ENCODE data around the gene SPAG4. TPM values are rescaled to one million over a fixed set of nuclear protein-coding genes. Genes with fewer than 3 reads are reported as not detected.

The SPAG4 gene
- total and polyA plus RNA-seq, 2 donors (not counting 1 experiment from before 2014, with no cell fraction given), result 3.7 to 4.7 TPM

GRCh38 chr20:35630636-35631035 is 15.0 kb downstream of the SPAG4 start:
- H3K27me3 Mint-ChIP-seq, result no peaks in the 10 kb centered on the region
- no peak for DNase-seq
- ATAC-seq (ENCODE audit: low read depth), result no peak
- H3K36me3 ChIP-seq (replicated peaks in 1 of 2; ENCODE audit: control extremely low read depth in 1 of 2, control insufficient read depth in 1 of 2, extremely low read depth in 1 of 2, insufficient read depth in 2 of 2, low read length in 1 of 2), result peaks cover 10 to 63% of the 10 kb centered on the region in 2 experiments
- H4K20me1 ChIP-seq (ENCODE audit: control insufficient read depth, insufficient read depth, low read length, poor library complexity, severe bottlenecking), result peaks cover 40% of the 10 kb centered on the region
- ChIA-PET CTCF (interaction anchor here (1.1 to 3.7 kb wide), 2 partner anchors 11 to 167 kb away, joined by 3 to 19 read pairs; no protein-coding TSS in a partner anchor), POLR2A (interaction anchor here (1.0 kb wide), 1 partner anchor 62 kb away, joined by 3 read pairs; no protein-coding TSS in a partner anchor)
- peaks cover 7% of the 10 kb centered on the region for H3K4me1 Mint-ChIP-seq
- no peaks in the 10 kb centered on the region for H3K9me3 Mint-ChIP-seq (ENCODE audit: insufficient read depth)
- no peak overlapping the region for H3K4me3 ChIP-seq (ENCODE audit: control extremely low read depth in 1 of 5, extremely low read depth in 1 of 5, insufficient read depth in 1 of 5, low read depth in 2 of 5, low read length in 4 of 5)
- H3K4me2 ChIP-seq (replicated peaks; ENCODE audit: low read depth, low read length, poor library complexity, severe bottlenecking), result no peak overlapping the region
- no peak overlapping the region for H3K27ac ChIP-seq (ENCODE audit: low read length in 2 of 2)
- H3K79me2 ChIP-seq (ENCODE audit: control insufficient read depth, insufficient read depth, low read length), result peaks cover 46% of the 10 kb centered on the region
- H3K27me3 ChIP-seq (replicated peaks in 1 of 4; ENCODE audit: control extremely low read depth in 1 of 4, control insufficient read depth in 3 of 4, insufficient read depth in 4 of 4, low read length in 3 of 4), result no peaks in the 10 kb centered on the region
- no peaks in the 10 kb centered on the region for H3K4me1 ChIP-seq (ENCODE audit: control insufficient read depth in 2 of 2, insufficient read depth in 2 of 2, low read length in 2 of 2)
- H3K9me3 ChIP-seq (ENCODE audit: control extremely low read depth in 1 of 3, control insufficient read depth in 2 of 3, insufficient read depth in 1 of 3, low read length in 2 of 3), result no peaks in the 10 kb centered on the region
- intact Hi-C loops (cut with micrococcal nuclease), result no loop called here
- H3K4me3 Mint-ChIP-seq, result no peak overlapping the region
- H3K9ac ChIP-seq (ENCODE audit: low read length), result no peak overlapping the region
- TF ChIP-seq CTCF (IDR thresholded peaks at IDR 0.05), result no peak
- H3K27ac Mint-ChIP-seq, result no peak overlapping the region
- 96% methylated on average over 3 of the region's 4 CpGs for WGBS (ENCODE audit: insufficient coverage)
- no peak overlapping the region for H2AFZ ChIP-seq (ENCODE audit: insufficient read depth, low read depth, low read length, poor library complexity, severe bottlenecking)

GRCh38 chr20:35632539-35633115 is 17.0 kb downstream of the SPAG4 start:
- Histone ChIP-seq H3K79me2 (ENCODE audit: control insufficient read depth, insufficient read depth, low read length) (peaks cover 65% of the 10 kb centered on the region), H3K27me3 (replicated peaks in 1 of 4; ENCODE audit: control extremely low read depth in 1 of 4, control insufficient read depth in 3 of 4, insufficient read depth in 4 of 4, low read length in 3 of 4) (no peaks in the 10 kb centered on the region), H2AFZ (ENCODE audit: insufficient read depth, low read depth, low read length, poor library complexity, severe bottlenecking) (no peak overlapping the region), H4K20me1 (ENCODE audit: control insufficient read depth, insufficient read depth, low read length, poor library complexity, severe bottlenecking) (peaks cover 60% of the 10 kb centered on the region), H3K9me3 (ENCODE audit: control extremely low read depth in 1 of 3, control insufficient read depth in 2 of 3, insufficient read depth in 1 of 3, low read length in 2 of 3) (no peaks in the 10 kb centered on the region), H3K9ac (ENCODE audit: low read length) (no peak overlapping the region), H3K27ac (ENCODE audit: low read length in 2 of 2) (no peak overlapping the region), H3K4me2 (replicated peaks; ENCODE audit: low read depth, low read length, poor library complexity, severe bottlenecking) (no peak overlapping the region), H3K4me3 (ENCODE audit: control extremely low read depth in 1 of 5, extremely low read depth in 1 of 5, insufficient read depth in 1 of 5, low read depth in 2 of 5, low read length in 4 of 5) (no peak overlapping the region), H3K36me3 (replicated peaks in 1 of 2; ENCODE audit: control extremely low read depth in 1 of 2, control insufficient read depth in 1 of 2, extremely low read depth in 1 of 2, insufficient read depth in 2 of 2, low read length in 1 of 2) (peaks cover 4 to 46% of the 10 kb centered on the region in 2 experiments), H3K4me1 (ENCODE audit: control insufficient read depth in 2 of 2, insufficient read depth in 2 of 2, low read length in 2 of 2) (no peaks in the 10 kb centered on the region)
- WGBS (ENCODE audit: insufficient coverage), result 95% methylated on average over 11 of the region's 13 CpGs
- ChIA-PET CTCF (interaction anchor here (3.7 kb wide), 1 partner anchor 13 kb away, joined by 19 read pairs; no protein-coding TSS in a partner anchor), POLR2A (no interaction called here)
- H3K4me1 Mint-ChIP-seq, result peaks cover 21% of the 10 kb centered on the region
- H3K9me3 Mint-ChIP-seq (ENCODE audit: insufficient read depth), result no peaks in the 10 kb centered on the region
- DNase-seq (no peak), ATAC-seq (ENCODE audit: low read depth) (no peak)
- H3K4me3 Mint-ChIP-seq, result no peak overlapping the region
- H3K27me3 Mint-ChIP-seq, result no peaks in the 10 kb centered on the region
- intact Hi-C loops (cut with micrococcal nuclease), result no loop called here
- H3K27ac Mint-ChIP-seq, result no peak overlapping the region
- TF ChIP-seq EZH2 (IDR thresholded peaks at IDR 0.05; ENCODE audit: borderline replicate concordance, insufficient read depth, low read depth, low read length, poor library complexity, severe bottlenecking) (no peak), CTCF (IDR thresholded peaks at IDR 0.05) (no peak)

Measured in B cell (primary cell).